ENCODE results near the gene HOMEZ.
"Not testable (repeated sequence)": the region's sequence is repeated elsewhere in the genome, so short reads cannot be mapped to it uniquely, and the experiment has no call there.

Gene HOMEZ

GRCh38 chr14:23259426-23259825, 26.5 kb downstream of the HOMEZ start:
- Mint-ChIP-seq H3K4me1 (no peaks in the 10 kb centered on the region), H3K27ac (no peak overlapping the region), H3K36me3 (no peaks in the 10 kb centered on the region), H3K9me3 (no peaks in the 10 kb centered on the region), H3K4me3 (no peak overlapping the region)
- ATAC-seq (no peak), DNase-seq (ENCODE audit: low spot score in 2 of 2) (no peak)

- no peak overlapping the region for H3K27ac Mint-ChIP-seq
- H3K9me3 Mint-ChIP-seq: no peaks in the 10 kb centered on the region
- no peaks in the 10 kb centered on the region for H3K36me3 Mint-ChIP-seq
- ATAC-seq (no peak), DNase-seq (ENCODE audit: low spot score in 2 of 2) (no peak)
- H3K4me3 Mint-ChIP-seq: no peak overlapping the region
- no peaks in the 10 kb centered on the region for H3K4me1 Mint-ChIP-seq
Measured at GRCh38 chr14:23258256-23258655, 27.7 kb downstream of the HOMEZ start.

GRCh38 chr14:23252420-23253333, 33.3 kb downstream of the HOMEZ start:
- no peak for DNase-seq (ENCODE audit: low spot score in 2 of 2)
- H3K4me3 Mint-ChIP-seq: no peak overlapping the region
- no peak for ATAC-seq
- no peaks in the 10 kb centered on the region for H3K9me3 Mint-ChIP-seq
- no peak overlapping the region for H3K27ac Mint-ChIP-seq
- no peaks in the 10 kb centered on the region for H3K4me1 Mint-ChIP-seq
- H3K36me3 Mint-ChIP-seq: no peaks in the 10 kb centered on the region

- Mint-ChIP-seq H3K4me1 (no peaks in the 10 kb centered on the region), H3K4me3 (no peak overlapping the region), H3K36me3 (no peaks in the 10 kb centered on the region), H3K9me3 (no peaks in the 10 kb centered on the region), H3K27ac (no peak overlapping the region)
- no peak for DNase-seq (ENCODE audit: low spot score in 2 of 2)
- ATAC-seq: no peak
Measured at GRCh38 chr14:23252006-23252405, 33.9 kb downstream of the HOMEZ start.

- DNase-seq (ENCODE audit: low spot score in 2 of 2) (no peak), ATAC-seq (no peak)
- H3K9me3 Mint-ChIP-seq: no peaks in the 10 kb centered on the region
- H3K4me3 Mint-ChIP-seq: no peak overlapping the region
- H3K27ac Mint-ChIP-seq: no peak overlapping the region
- H3K4me1 Mint-ChIP-seq: no peaks in the 10 kb centered on the region
- no peaks in the 10 kb centered on the region for H3K36me3 Mint-ChIP-seq
Measured at GRCh38 chr14:23249824-23250223, 36.1 kb downstream of the HOMEZ start.

- Mint-ChIP-seq H3K27ac (no peak overlapping the region), H3K9me3 (no peaks in the 10 kb centered on the region), H3K4me1 (no peaks in the 10 kb centered on the region), H3K36me3 (no peaks in the 10 kb centered on the region), H3K4me3 (no peak overlapping the region)
- DNase-seq (ENCODE audit: low spot score in 2 of 2) (no peak), ATAC-seq (no peak)
Measured at GRCh38 chr14:23248601-23249000, 37.3 kb downstream of the HOMEZ start.

- Mint-ChIP-seq H3K9me3 (no peaks in the 10 kb centered on the region), H3K4me3 (no peak overlapping the region), H3K27ac (no peak overlapping the region), H3K36me3 (no peaks in the 10 kb centered on the region), H3K4me1 (no peaks in the 10 kb centered on the region)
- DNase-seq (ENCODE audit: low spot score in 2 of 2) (no peak), ATAC-seq (no peak)
Measured at GRCh38 chr14:23245282-23245681, 40.6 kb downstream of the HOMEZ start.

- no peak overlapping the region for H3K4me3 Mint-ChIP-seq
- DNase-seq (ENCODE audit: low spot score in 2 of 2) (no peak), ATAC-seq (no peak)
- no peaks in the 10 kb centered on the region for H3K4me1 Mint-ChIP-seq
- H3K36me3 Mint-ChIP-seq: no peaks in the 10 kb centered on the region
- no peak overlapping the region for H3K27ac Mint-ChIP-seq
- no peaks in the 10 kb centered on the region for H3K9me3 Mint-ChIP-seq
Measured at GRCh38 chr14:23243066-23243465, 42.9 kb downstream of the HOMEZ start.

- H3K4me3 Mint-ChIP-seq: no peak overlapping the region
- no peak for ATAC-seq
- peaks cover 7% of the 10 kb centered on the region for H3K4me1 Mint-ChIP-seq
Measured at GRCh38 chr14:23242076-23242475, 43.9 kb downstream of the HOMEZ start.

GRCh38 chr14:23241061-23241715, 44.7 kb downstream of the HOMEZ start:
- H3K27ac Mint-ChIP-seq; H3K4me1 Mint-ChIP-seq; ATAC-seq; H3K36me3 Mint-ChIP-seq; H3K9me3 Mint-ChIP-seq; H3K4me3 Mint-ChIP-seq; DNase-seq (ENCODE audit: low spot score in 2 of 2): not testable (repeated sequence)

More at GRCh38 chr14:23242076-23242475, 43.9 kb downstream of the HOMEZ start:
- Mint-ChIP-seq H3K36me3 (no peaks in the 10 kb centered on the region), H3K27ac (no peak overlapping the region), H3K9me3 (no peaks in the 10 kb centered on the region)
- no peak for DNase-seq (ENCODE audit: low spot score in 2 of 2)

GRCh38 chr14:23240661-23241060, 45.3 kb downstream of the HOMEZ start:
- no peaks in the 10 kb centered on the region for H3K36me3 Mint-ChIP-seq
- no peaks in the 10 kb centered on the region for H3K9me3 Mint-ChIP-seq
- peaks cover 7% of the 10 kb centered on the region for H3K4me1 Mint-ChIP-seq
- no peak overlapping the region for H3K27ac Mint-ChIP-seq
- no peak overlapping the region for H3K4me3 Mint-ChIP-seq
- no peak for DNase-seq (ENCODE audit: low spot score in 2 of 2)
- no peak for ATAC-seq

- peak within 1 kb of the TSS; percentile 54 for H3K4me3 Mint-ChIP-seq
- H3K36me3 Mint-ChIP-seq: no peaks in the 10 kb centered on the region
- ATAC-seq (peak; percentile 88), DNase-seq (ENCODE audit: low spot score in 2 of 2) (peak; percentile 69 to 86)
- H3K4me1 Mint-ChIP-seq: peaks cover 7% of the 10 kb centered on the region
- no peaks in the 10 kb centered on the region for H3K9me3 Mint-ChIP-seq
- no peak within 1 kb of the TSS for H3K27ac Mint-ChIP-seq
Measured at GRCh38 chr14:23237772-23238594, 47.9 kb downstream of the HOMEZ start, which contains the start of gene RNF212B. TSS of gene RNF212B (plus strand) at chr14:23237936. CDS start at chr14:23240346, 2,410 bp downstream.

- not testable (repeated sequence) for H3K36me3 Mint-ChIP-seq; H3K4me1 Mint-ChIP-seq; H3K9me3 Mint-ChIP-seq; DNase-seq (ENCODE audit: low spot score in 2 of 2); H3K4me3 Mint-ChIP-seq; ATAC-seq; H3K27ac Mint-ChIP-seq
Measured at GRCh38 chr14:23232241-23232808, 53.6 kb downstream of the HOMEZ start.

- no peak overlapping the region for H3K4me3 Mint-ChIP-seq
- no peak for ATAC-seq
- DNase-seq (ENCODE audit: low spot score in 2 of 2): no peak
- no peaks in the 10 kb centered on the region for H3K4me1 Mint-ChIP-seq
- no peaks in the 10 kb centered on the region for H3K36me3 Mint-ChIP-seq
- H3K27ac Mint-ChIP-seq: no peak overlapping the region
- H3K9me3 Mint-ChIP-seq: peaks cover 3% of the 10 kb centered on the region
Measured at GRCh38 chr14:23228812-23229211, 57.1 kb downstream of the HOMEZ start.

- Mint-ChIP-seq H3K27ac (no peak overlapping the region), H3K36me3 (no peaks in the 10 kb centered on the region), H3K9me3 (peaks cover 3% of the 10 kb centered on the region), H3K4me3 (no peak overlapping the region), H3K4me1 (no peaks in the 10 kb centered on the region)
- no peak for DNase-seq (ENCODE audit: low spot score in 2 of 2)
- ATAC-seq: no peak
Measured at GRCh38 chr14:23227566-23227965, 58.4 kb downstream of the HOMEZ start.
